ENCODE data around the gene EPHA3.

EPHA3 gene

GRCh38 chr3:89216016-89216739, 108.8 kb downstream of the EPHA3 start:
- no peak for FAIRE-seq
- DNase-seq (ENCODE audit: insufficient read length, low spot score), result no peak
- TF ChIP-seq PAX5 (IDR thresholded peaks at IDR 0.05; ENCODE audit: insufficient read depth, low read length, severe bottlenecking) (no peak), SPI1 (IDR thresholded peaks at IDR 0.05; ENCODE audit: low read depth, low read length) (no peak), POLR2AphosphoS5 (IDR thresholded peaks at IDR 0.05; ENCODE audit: low read depth, low read length) (no peak), TAF1 (IDR thresholded peaks at IDR 0.05; ENCODE audit: low read depth, low read length) (no peak)

GRCh38 chr3:89217148-89217685, 109.8 kb downstream of the EPHA3 start:
- TF ChIP-seq PAX5 (IDR thresholded peaks at IDR 0.05; ENCODE audit: insufficient read depth, low read length, severe bottlenecking), result no peak
- TF ChIP-seq POU2F2 (IDR thresholded peaks at IDR 0.05; ENCODE audit: low read depth, low read length), result no peak
- no peak for TF ChIP-seq SPI1 (IDR thresholded peaks at IDR 0.05; ENCODE audit: low read depth, low read length)
- no peak for TF ChIP-seq POLR2AphosphoS5 (IDR thresholded peaks at IDR 0.05; ENCODE audit: low read depth, low read length)
- no peak for TF ChIP-seq POLR2A (IDR thresholded peaks at IDR 0.05; ENCODE audit: low read depth, low read length)
- no peak for TF ChIP-seq TAF1 (IDR thresholded peaks at IDR 0.05; ENCODE audit: low read depth, low read length)
- FAIRE-seq (no peak), DNase-seq (ENCODE audit: insufficient read length, low spot score) (no peak)

- DNase-seq (ENCODE audit: insufficient read length, low spot score), result no peak
- no peak for FAIRE-seq
- TF ChIP-seq PAX5 (IDR thresholded peaks at IDR 0.05; ENCODE audit: insufficient read depth, low read length, severe bottlenecking), result no peak
- TF ChIP-seq SPI1 (IDR thresholded peaks at IDR 0.05; ENCODE audit: low read depth, low read length), result no peak
- no peak for TF ChIP-seq POU2F2 (IDR thresholded peaks at IDR 0.05; ENCODE audit: low read depth, low read length)
- TF ChIP-seq POLR2A (IDR thresholded peaks at IDR 0.05; ENCODE audit: low read depth, low read length), result no peak
- TF ChIP-seq POLR2AphosphoS5 (IDR thresholded peaks at IDR 0.05; ENCODE audit: low read depth, low read length), result no peak
- TF ChIP-seq TAF1 (IDR thresholded peaks at IDR 0.05; ENCODE audit: low read depth, low read length), result no peak
Measured at GRCh38 chr3:89221924-89222323, 114.5 kb downstream of the EPHA3 start.

- TF ChIP-seq SPI1 (IDR thresholded peaks at IDR 0.05; ENCODE audit: low read depth, low read length), result no peak
- no peak for TF ChIP-seq POU2F2 (IDR thresholded peaks at IDR 0.05; ENCODE audit: low read depth, low read length)
- TF ChIP-seq POLR2AphosphoS5 (IDR thresholded peaks at IDR 0.05; ENCODE audit: low read depth, low read length), result no peak
- no peak for TF ChIP-seq TAF1 (IDR thresholded peaks at IDR 0.05; ENCODE audit: low read depth, low read length)
- no peak for FAIRE-seq
- DNase-seq (ENCODE audit: insufficient read length, low spot score), result no peak
Measured at GRCh38 chr3:89223188-89223587, 115.8 kb downstream of the EPHA3 start.

- DNase-seq (ENCODE audit: insufficient read length, low spot score) (no peak), FAIRE-seq (no peak)
Measured at GRCh38 chr3:89227218-89227617, 119.8 kb downstream of the EPHA3 start.

GRCh38 chr3:89227634-89228033, 120.2 kb downstream of the EPHA3 start:
- TF ChIP-seq SPI1 (IDR thresholded peaks at IDR 0.05; ENCODE audit: low read depth, low read length) (no peak), POLR2AphosphoS5 (IDR thresholded peaks at IDR 0.05; ENCODE audit: low read depth, low read length) (no peak), POU2F2 (IDR thresholded peaks at IDR 0.05; ENCODE audit: low read depth, low read length) (no peak), TAF1 (IDR thresholded peaks at IDR 0.05; ENCODE audit: low read depth, low read length) (no peak), PAX5 (IDR thresholded peaks at IDR 0.05; ENCODE audit: insufficient read depth, low read length, severe bottlenecking) (no peak)
- DNase-seq (ENCODE audit: insufficient read length, low spot score) (no peak), FAIRE-seq (no peak)

More at GRCh38 chr3:89227218-89227617, 119.8 kb downstream of the EPHA3 start:
- TF ChIP-seq POLR2AphosphoS5 (IDR thresholded peaks at IDR 0.05; ENCODE audit: low read depth, low read length), result no peak
- no peak for TF ChIP-seq PAX5 (IDR thresholded peaks at IDR 0.05; ENCODE audit: insufficient read depth, low read length, severe bottlenecking)
- TF ChIP-seq POLR2A (IDR thresholded peaks at IDR 0.05; ENCODE audit: low read depth, low read length), result no peak
- no peak for TF ChIP-seq TAF1 (IDR thresholded peaks at IDR 0.05; ENCODE audit: low read depth, low read length)
- no peak for TF ChIP-seq SPI1 (IDR thresholded peaks at IDR 0.05; ENCODE audit: low read depth, low read length)
- no peak for TF ChIP-seq POU2F2 (IDR thresholded peaks at IDR 0.05; ENCODE audit: low read depth, low read length)

GRCh38 chr3:89232155-89232554, 124.7 kb downstream of the EPHA3 start:
- FAIRE-seq (no peak), DNase-seq (ENCODE audit: insufficient read length, low spot score) (no peak)
- TF ChIP-seq POU2F2 (IDR thresholded peaks at IDR 0.05; ENCODE audit: low read depth, low read length) (no peak), POLR2AphosphoS5 (IDR thresholded peaks at IDR 0.05; ENCODE audit: low read depth, low read length) (no peak), TAF1 (IDR thresholded peaks at IDR 0.05; ENCODE audit: low read depth, low read length) (no peak), POLR2A (IDR thresholded peaks at IDR 0.05; ENCODE audit: low read depth, low read length) (no peak), PAX5 (IDR thresholded peaks at IDR 0.05; ENCODE audit: insufficient read depth, low read length, severe bottlenecking) (no peak), SPI1 (IDR thresholded peaks at IDR 0.05; ENCODE audit: low read depth, low read length) (no peak)

GRCh38 chr3:89234620-89235019, 127.2 kb downstream of the EPHA3 start:
- TF ChIP-seq POLR2AphosphoS5 (IDR thresholded peaks at IDR 0.05; ENCODE audit: low read depth, low read length) (no peak), POU2F2 (IDR thresholded peaks at IDR 0.05; ENCODE audit: low read depth, low read length) (no peak), POLR2A (IDR thresholded peaks at IDR 0.05; ENCODE audit: low read depth, low read length) (no peak), PAX5 (IDR thresholded peaks at IDR 0.05; ENCODE audit: insufficient read depth, low read length, severe bottlenecking) (no peak), SPI1 (IDR thresholded peaks at IDR 0.05; ENCODE audit: low read depth, low read length) (no peak), TAF1 (IDR thresholded peaks at IDR 0.05; ENCODE audit: low read depth, low read length) (no peak)
- no peak for DNase-seq (ENCODE audit: insufficient read length, low spot score)
- no peak for FAIRE-seq

GRCh38 chr3:89238846-89239245, 131.4 kb downstream of the EPHA3 start:
- no peak for TF ChIP-seq SPI1 (IDR thresholded peaks at IDR 0.05; ENCODE audit: low read depth, low read length)
- no peak for TF ChIP-seq POU2F2 (IDR thresholded peaks at IDR 0.05; ENCODE audit: low read depth, low read length)
- no peak for TF ChIP-seq TAF1 (IDR thresholded peaks at IDR 0.05; ENCODE audit: low read depth, low read length)
- TF ChIP-seq PAX5 (IDR thresholded peaks at IDR 0.05; ENCODE audit: insufficient read depth, low read length, severe bottlenecking), result no peak
- no peak for TF ChIP-seq POLR2A (IDR thresholded peaks at IDR 0.05; ENCODE audit: low read depth, low read length)
- TF ChIP-seq POLR2AphosphoS5 (IDR thresholded peaks at IDR 0.05; ENCODE audit: low read depth, low read length), result no peak
- FAIRE-seq (no peak), DNase-seq (ENCODE audit: insufficient read length, low spot score) (no peak)
